EL (cell line): Measurements from ENCODE around the gene TMEM158.

Source experiments
- DNase-seq: peaks from one replicate; pipeline ENCODE4 v3.0.0-alpha.2; 2016

TMEM158 gene

GRCh38 chr3:45226206-45226915 is at the start of gene TMEM158:
Gene TMEM158, minus strand, starts transcription at chr3:45226287. Its CDS starts 260 bp downstream, at chr3:45226027.
- peak; percentile 86 for DNase-seq

- no peak for DNase-seq
These were observed 49.1 kb upstream of the TMEM158 start for GRCh38 chr3:45275006-45275704.

GRCh38 chr3:45273681-45274515 is 47.8 kb upstream of the TMEM158 start:
- peak; percentile 70 for DNase-seq

- no peak for DNase-seq
These were observed 46.9 kb upstream of the TMEM158 start for GRCh38 chr3:45272828-45273470.

- no peak for DNase-seq
These were observed 46.1 kb upstream of the TMEM158 start for GRCh38 chr3:45272032-45272810.

- no peak for DNase-seq
These were observed 43.9 kb upstream of the TMEM158 start for GRCh38 chr3:45269952-45270351.

GRCh38 chr3:45267097-45267496 is 41.0 kb upstream of the TMEM158 start:
- DNase-seq = no peak

GRCh38 chr3:45261333-45262110 is 35.4 kb upstream of the TMEM158 start:
- DNase-seq = peak; percentile 10

GRCh38 chr3:45259133-45259532 is 33.0 kb upstream of the TMEM158 start:
- DNase-seq = no peak

GRCh38 chr3:45258317-45258716 is 32.2 kb upstream of the TMEM158 start:
- no peak for DNase-seq

- DNase-seq = no peak
These were observed 27.2 kb upstream of the TMEM158 start for GRCh38 chr3:45253316-45253715.

GRCh38 chr3:45252826-45253225 is 26.7 kb upstream of the TMEM158 start:
- DNase-seq = no peak

GRCh38 chr3:45249391-45249790 is 23.3 kb upstream of the TMEM158 start:
- DNase-seq = no peak

- no peak for DNase-seq
These were observed 20.2 kb upstream of the TMEM158 start for GRCh38 chr3:45246241-45246640.

GRCh38 chr3:45244356-45244755 is 18.3 kb upstream of the TMEM158 start:
- peak; percentile 52 for DNase-seq

- DNase-seq = no peak
These were observed 15.1 kb upstream of the TMEM158 start for GRCh38 chr3:45241206-45241605.

- no peak for DNase-seq
These were observed 14.2 kb upstream of the TMEM158 start for GRCh38 chr3:45240292-45240691.

- no peak for DNase-seq
These were observed 13.2 kb upstream of the TMEM158 start for GRCh38 chr3:45239254-45239653.

GRCh38 chr3:45236964-45237363 is 10.9 kb upstream of the TMEM158 start:
- DNase-seq = no peak

GRCh38 chr3:45235409-45235808 is 9.3 kb upstream of the TMEM158 start:
- no peak for DNase-seq

- DNase-seq = no peak
These were observed 8.2 kb upstream of the TMEM158 start for GRCh38 chr3:45234250-45234649.
